ENCODE data around the gene TMSB15C. TPM values are rescaled to one million over a fixed set of nuclear protein-coding genes. Genes with fewer than 3 reads are reported as not detected.

The TMSB15C gene
- total RNA-seq, 6 experiments from 2014 or later: 0.45 to 0.96 (median 0.70) TPM

- H3K9me3 Mint-ChIP-seq: no peaks in the 10 kb centered on the region
- no peaks in the 10 kb centered on the region for H3K4me1 Mint-ChIP-seq (ENCODE audit: low read depth)
- H3K27me3 Mint-ChIP-seq (ENCODE audit: insufficient read depth): peaks cover 19% of the 10 kb centered on the region
- no peak within 1 kb of the TSS for H3K27ac Mint-ChIP-seq
- no peak for TF ChIP-seq CTCF (IDR thresholded peaks at IDR 0.05)
- DNase-seq: no peak
- no peak within 1 kb of the TSS for H3K4me3 Mint-ChIP-seq
- H3K36me3 Mint-ChIP-seq (ENCODE audit: low read depth): no peaks in the 10 kb centered on the region
Observed at GRCh38 chrX:104039689-104040505, 36.1 kb downstream of the TMSB15C start, which contains the start of gene H2BW2. H2BW2 (plus strand) TSS chrX:104039956; CDS start chrX:104039995, 39 bp downstream.

Other genes with a start within 250 kb of the TMSB15C start
- under 1 TPM; 0.14 to 0.40 (median 0.25) TPM for gene RAB9B, start 244.0 kb downstream of the TMSB15C start, total RNA-seq (2021; fragmentation: NEBNext Ultra II Directional; extraction: Animal tissue kit (Norgen Biotek cat#: 25700))
- gene TMSB15B, start 113.6 kb downstream of the TMSB15C start, total RNA-seq (2021; fragmentation: NEBNext Ultra II Directional; extraction: Animal tissue kit (Norgen Biotek cat#: 25700)): 1 to 10 TPM; 2.7 to 5.3 (median 5.0) TPM
- gene H2BW1, start 62.5 kb downstream of the TMSB15C start, total RNA-seq (2021; fragmentation: NEBNext Ultra II Directional; extraction: Animal tissue kit (Norgen Biotek cat#: 25700)): not detected
- gene H2BW2, start 36.3 kb downstream of the TMSB15C start, total RNA-seq (2021; fragmentation: NEBNext Ultra II Directional; extraction: Animal tissue kit (Norgen Biotek cat#: 25700)): not detected
- gene ZCCHC18, start 36.3 kb upstream of the TMSB15C start, total RNA-seq (2021; fragmentation: NEBNext Ultra II Directional; extraction: Animal tissue kit (Norgen Biotek cat#: 25700)): 1 to 10 TPM in 1 of 6 experiments, under 1 TPM in 5; 0.09 to 1.5 (median 0.31) TPM
- gene SLC25A53, start 80.8 kb upstream of the TMSB15C start, total RNA-seq (2021; fragmentation: NEBNext Ultra II Directional; extraction: Animal tissue kit (Norgen Biotek cat#: 25700)): 1 to 10 TPM; 4.0 to 5.9 (median 4.6) TPM
- gene FAM199X, start 90.2 kb upstream of the TMSB15C start, total RNA-seq (2021; fragmentation: NEBNext Ultra II Directional; extraction: Animal tissue kit (Norgen Biotek cat#: 25700)): 10 to 100 TPM; 15.4 to 18.4 (median 16.8) TPM
- not detected for gene ESX1, start 178.7 kb upstream of the TMSB15C start, total RNA-seq (2021; fragmentation: NEBNext Ultra II Directional; extraction: Animal tissue kit (Norgen Biotek cat#: 25700))

Data from HFFc6 (cell line).